ENCODE data around the gene REEP1.

- TF ChIP-seq CTCF (IDR thresholded peaks at IDR 0.05) (no peak), EZH2 (IDR thresholded peaks at IDR 0.05; ENCODE audit: borderline replicate concordance, insufficient read depth, low read depth, low read length, poor library complexity, severe bottlenecking) (no peak)
These were observed 41.0 kb upstream of the REEP1 start for GRCh38 chr2:86378469-86378868.

Measured in B cell (primary cell).